ENCODE measurements around the gene XIRP2.

Gene XIRP2

DNA sequence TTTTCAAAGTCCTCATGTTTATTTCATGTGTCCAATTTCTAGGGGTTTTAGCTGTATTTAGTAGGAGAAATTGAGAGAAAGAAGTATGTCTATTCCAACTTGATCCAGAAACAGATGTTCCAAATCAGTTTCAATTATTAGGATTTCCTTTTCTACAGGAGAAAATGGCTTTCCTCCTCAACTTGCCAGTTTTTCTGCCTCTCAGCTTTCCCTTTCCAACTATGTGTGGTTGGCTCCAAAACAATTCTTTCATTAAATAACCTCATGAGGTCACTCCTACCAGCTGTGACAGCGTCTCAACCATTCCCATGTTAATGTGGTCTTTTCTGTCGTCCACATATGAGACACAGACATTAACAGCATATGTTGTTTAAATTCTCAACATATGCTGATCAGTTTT, 13.1 kb downstream of the XIRP2 start:
- no peak for DNase-seq (ENCODE audit: low spot score)
- no peak overlapping the region for H3K27ac Mint-ChIP-seq
- no peaks in the 10 kb centered on the region for H3K9me3 Mint-ChIP-seq
- H3K27me3 Mint-ChIP-seq (ENCODE audit: low read depth), result no peaks in the 10 kb centered on the region
- H3K4me3 Mint-ChIP-seq, result no peak overlapping the region
- no peaks in the 10 kb centered on the region for H3K4me1 Mint-ChIP-seq (ENCODE audit: low read depth)
- H3K36me3 Mint-ChIP-seq (ENCODE audit: low read depth), result no peaks in the 10 kb centered on the region

- no peaks in the 10 kb centered on the region for H3K9me3 Mint-ChIP-seq
- no peaks in the 10 kb centered on the region for H3K4me1 Mint-ChIP-seq (ENCODE audit: low read depth)
- DNase-seq (ENCODE audit: low spot score), result no peak
- no peak overlapping the region for H3K27ac Mint-ChIP-seq
- no peaks in the 10 kb centered on the region for H3K36me3 Mint-ChIP-seq (ENCODE audit: low read depth)
- H3K4me3 Mint-ChIP-seq, result no peak overlapping the region
- H3K27me3 Mint-ChIP-seq (ENCODE audit: low read depth), result no peaks in the 10 kb centered on the region
Observed at GRCh38 chr2:166916987-166917386, 28.7 kb downstream of the XIRP2 start.

- Mint-ChIP-seq H3K27me3 (ENCODE audit: low read depth) (no peaks in the 10 kb centered on the region), H3K9me3 (no peaks in the 10 kb centered on the region), H3K27ac (no peak overlapping the region), H3K4me3 (no peak overlapping the region), H3K4me1 (ENCODE audit: low read depth) (no peaks in the 10 kb centered on the region), H3K36me3 (ENCODE audit: low read depth) (no peaks in the 10 kb centered on the region)
- DNase-seq (ENCODE audit: low spot score), result no peak
Observed at GRCh38 chr2:166917415-166917814, 29.1 kb downstream of the XIRP2 start.

- no peaks in the 10 kb centered on the region for H3K4me1 Mint-ChIP-seq (ENCODE audit: low read depth)
- no peak for DNase-seq (ENCODE audit: low spot score)
- H3K4me3 Mint-ChIP-seq, result no peak overlapping the region
- no peaks in the 10 kb centered on the region for H3K9me3 Mint-ChIP-seq
- no peak overlapping the region for H3K27ac Mint-ChIP-seq
- no peaks in the 10 kb centered on the region for H3K27me3 Mint-ChIP-seq (ENCODE audit: low read depth)
- H3K36me3 Mint-ChIP-seq (ENCODE audit: low read depth), result no peaks in the 10 kb centered on the region
Observed at GRCh38 chr2:166921261-166921896, 33.1 kb downstream of the XIRP2 start.

DNA sequence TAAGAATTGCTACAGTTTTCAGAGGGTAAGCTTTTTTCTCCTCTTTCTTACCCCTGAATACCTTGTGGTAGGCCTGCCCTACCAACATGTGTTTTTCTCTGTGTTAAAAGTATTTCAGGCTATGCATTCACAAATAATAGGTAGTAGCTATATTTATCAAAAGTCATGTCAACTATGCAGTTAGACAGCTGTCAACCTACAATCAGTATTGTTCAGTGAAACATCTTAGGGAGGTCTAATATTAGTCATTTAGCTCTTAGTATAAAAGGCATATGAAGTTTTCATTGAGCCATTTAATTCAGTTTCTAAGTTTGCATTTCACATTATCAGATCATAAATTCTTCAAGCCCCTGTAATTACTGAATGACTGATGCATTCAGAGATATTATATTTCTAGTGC, 36.7 kb downstream of the XIRP2 start:
- no peaks in the 10 kb centered on the region for H3K9me3 Mint-ChIP-seq
- H3K36me3 Mint-ChIP-seq (ENCODE audit: low read depth), result no peaks in the 10 kb centered on the region
- H3K27ac Mint-ChIP-seq, result no peak overlapping the region
- H3K27me3 Mint-ChIP-seq (ENCODE audit: low read depth), result no peaks in the 10 kb centered on the region
- no peak for DNase-seq (ENCODE audit: low spot score)
- no peak overlapping the region for H3K4me3 Mint-ChIP-seq
- no peaks in the 10 kb centered on the region for H3K4me1 Mint-ChIP-seq (ENCODE audit: low read depth)

DNA sequence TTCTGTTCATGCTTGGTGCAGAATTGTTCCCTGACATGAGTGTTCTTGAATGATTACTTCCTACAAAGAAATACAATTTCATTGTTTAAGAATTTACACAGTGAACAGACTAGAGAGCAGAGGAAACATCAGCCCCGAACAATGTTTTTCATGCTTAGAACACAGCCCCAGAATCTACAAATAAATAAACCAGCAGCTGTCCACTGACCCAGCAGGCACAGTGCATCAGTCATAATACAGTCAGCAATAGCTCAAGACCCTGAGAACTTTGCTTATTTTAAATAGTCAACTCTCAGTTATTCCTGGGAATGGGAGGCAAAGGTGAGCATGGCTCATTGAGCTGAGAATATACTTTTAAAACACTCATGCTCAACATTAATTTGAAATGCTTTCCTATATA, 38.4 kb downstream of the XIRP2 start:
- Mint-ChIP-seq H3K27me3 (ENCODE audit: low read depth) (no peaks in the 10 kb centered on the region), H3K36me3 (ENCODE audit: low read depth) (no peaks in the 10 kb centered on the region), H3K4me3 (no peak overlapping the region), H3K9me3 (no peaks in the 10 kb centered on the region), H3K4me1 (ENCODE audit: low read depth) (no peaks in the 10 kb centered on the region), H3K27ac (no peak overlapping the region)
- no peak for DNase-seq (ENCODE audit: low spot score)

DNA sequence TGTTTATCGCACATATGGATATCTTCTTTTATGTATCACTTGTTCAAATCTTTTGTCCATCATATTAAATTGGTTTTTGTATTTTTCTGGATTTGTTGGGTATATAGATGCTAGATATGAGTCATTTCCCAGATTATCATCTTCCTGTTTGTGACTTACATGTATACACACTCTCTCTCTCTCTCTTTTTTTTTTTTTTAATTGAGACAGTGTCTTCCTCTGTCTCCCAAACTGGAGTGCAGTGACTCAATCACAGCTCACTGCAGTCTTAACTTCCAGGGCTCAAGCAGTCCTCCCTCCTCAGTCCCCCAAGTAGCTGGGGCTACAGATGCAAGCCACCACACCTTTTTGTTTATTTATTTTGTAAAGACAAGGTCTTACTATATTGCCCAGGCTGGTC, 43.8 kb downstream of the XIRP2 start:
- Mint-ChIP-seq H3K27me3 (ENCODE audit: low read depth) (no peaks in the 10 kb centered on the region), H3K9me3 (no peaks in the 10 kb centered on the region), H3K4me3 (no peak overlapping the region), H3K27ac (no peak overlapping the region), H3K4me1 (ENCODE audit: low read depth) (no peaks in the 10 kb centered on the region), H3K36me3 (ENCODE audit: low read depth) (no peaks in the 10 kb centered on the region)
- no peak for DNase-seq (ENCODE audit: low spot score)

- Mint-ChIP-seq H3K4me3 (no peak overlapping the region), H3K36me3 (ENCODE audit: low read depth) (no peaks in the 10 kb centered on the region), H3K4me1 (ENCODE audit: low read depth) (no peaks in the 10 kb centered on the region)
Observed at GRCh38 chr2:166934817-166935216, 46.5 kb downstream of the XIRP2 start.

DNA sequence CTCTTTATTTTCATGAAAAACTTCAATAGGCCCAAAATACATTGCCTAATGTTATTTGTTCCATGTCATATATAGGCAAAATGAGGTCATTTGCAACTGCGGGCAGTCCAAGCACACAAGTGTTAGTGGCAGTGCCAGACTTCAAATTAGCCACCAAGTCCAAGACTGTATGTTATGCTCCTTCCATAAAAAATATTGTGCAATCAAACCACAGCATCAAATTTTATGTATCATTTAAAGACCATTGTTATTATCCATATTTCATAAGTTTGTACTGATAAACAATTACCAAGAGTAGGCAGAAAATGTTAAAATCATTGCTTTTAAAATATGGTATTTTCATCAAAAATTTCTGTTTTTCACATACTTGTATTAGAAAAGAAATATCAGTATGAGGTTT, 54.1 kb downstream of the XIRP2 start:
- Mint-ChIP-seq H3K27me3 (ENCODE audit: low read depth) (no peaks in the 10 kb centered on the region), H3K36me3 (ENCODE audit: low read depth) (no peaks in the 10 kb centered on the region), H3K27ac (no peak overlapping the region), H3K9me3 (no peaks in the 10 kb centered on the region), H3K4me3 (no peak overlapping the region), H3K4me1 (ENCODE audit: low read depth) (no peaks in the 10 kb centered on the region)
- no peak for DNase-seq (ENCODE audit: low spot score)

More at GRCh38 chr2:166934817-166935216, 46.5 kb downstream of the XIRP2 start:
- Mint-ChIP-seq H3K27me3 (ENCODE audit: low read depth) (no peaks in the 10 kb centered on the region), H3K9me3 (no peaks in the 10 kb centered on the region), H3K27ac (no peak overlapping the region)
- DNase-seq (ENCODE audit: low spot score), result no peak

- no peak overlapping the region for H3K27ac Mint-ChIP-seq
- no peaks in the 10 kb centered on the region for H3K27me3 Mint-ChIP-seq (ENCODE audit: low read depth)
- H3K9me3 Mint-ChIP-seq, result no peaks in the 10 kb centered on the region
- DNase-seq (ENCODE audit: low spot score), result no peak
- H3K4me1 Mint-ChIP-seq (ENCODE audit: low read depth), result no peaks in the 10 kb centered on the region
- H3K4me3 Mint-ChIP-seq, result no peak overlapping the region
- no peaks in the 10 kb centered on the region for H3K36me3 Mint-ChIP-seq (ENCODE audit: low read depth)
Observed at GRCh38 chr2:166944909-166945308, 56.6 kb downstream of the XIRP2 start.

GRCh38 chr2:166957686-166958085, 69.4 kb downstream of the XIRP2 start:
- Mint-ChIP-seq H3K4me1 (ENCODE audit: low read depth) (no peaks in the 10 kb centered on the region), H3K9me3 (no peaks in the 10 kb centered on the region), H3K27me3 (ENCODE audit: low read depth) (no peaks in the 10 kb centered on the region), H3K36me3 (ENCODE audit: low read depth) (no peaks in the 10 kb centered on the region), H3K4me3 (no peak overlapping the region), H3K27ac (no peak overlapping the region)
- DNase-seq (ENCODE audit: low spot score), result no peak

- Mint-ChIP-seq H3K27ac (no peak overlapping the region), H3K9me3 (no peaks in the 10 kb centered on the region), H3K4me1 (ENCODE audit: low read depth) (no peaks in the 10 kb centered on the region), H3K4me3 (no peak overlapping the region), H3K36me3 (ENCODE audit: low read depth) (no peaks in the 10 kb centered on the region), H3K27me3 (ENCODE audit: low read depth) (no peaks in the 10 kb centered on the region)
- no peak for DNase-seq (ENCODE audit: low spot score)
Observed at GRCh38 chr2:166958986-166959481, 70.8 kb downstream of the XIRP2 start.

GRCh38 chr2:166959556-166959955, 71.3 kb downstream of the XIRP2 start:
- DNase-seq (ENCODE audit: low spot score), result no peak
- H3K27me3 Mint-ChIP-seq (ENCODE audit: low read depth), result no peaks in the 10 kb centered on the region
- no peak overlapping the region for H3K4me3 Mint-ChIP-seq
- no peak overlapping the region for H3K27ac Mint-ChIP-seq
- no peaks in the 10 kb centered on the region for H3K36me3 Mint-ChIP-seq (ENCODE audit: low read depth)
- no peaks in the 10 kb centered on the region for H3K9me3 Mint-ChIP-seq
- no peaks in the 10 kb centered on the region for H3K4me1 Mint-ChIP-seq (ENCODE audit: low read depth)

DNA sequence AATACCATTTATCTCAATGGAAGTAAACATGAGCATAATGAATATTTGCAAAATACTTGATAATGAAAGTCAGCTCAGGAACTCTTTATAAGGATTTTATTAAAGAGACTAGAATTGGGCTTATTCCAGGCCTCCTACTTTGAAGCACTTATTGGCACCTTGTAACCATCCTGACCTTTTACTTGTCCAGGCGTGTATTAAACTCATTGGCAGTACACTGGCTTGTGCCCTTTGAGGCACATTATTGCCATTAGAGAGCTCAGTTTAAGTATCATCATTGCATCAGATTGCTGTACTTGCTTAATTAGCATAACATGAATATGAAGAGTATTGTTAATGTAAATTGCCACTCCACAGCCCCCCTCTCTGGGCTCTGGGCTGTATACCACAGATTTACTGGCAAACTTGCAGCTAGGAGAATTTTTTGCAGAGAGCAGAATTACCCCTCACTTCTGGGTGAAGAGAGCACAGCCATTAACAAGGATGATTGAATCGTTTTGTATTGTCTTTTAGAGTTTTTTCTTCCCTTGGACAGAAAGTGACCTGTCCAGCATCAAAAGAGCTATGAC, 72.5 kb downstream of the XIRP2 start:
- H3K4me3 Mint-ChIP-seq, result no peak overlapping the region
- no peaks in the 10 kb centered on the region for H3K9me3 Mint-ChIP-seq

GRCh38 chr2:166961933-166962332, 73.7 kb downstream of the XIRP2 start:
- Mint-ChIP-seq H3K9me3 (no peaks in the 10 kb centered on the region), H3K27me3 (ENCODE audit: low read depth) (no peaks in the 10 kb centered on the region), H3K36me3 (ENCODE audit: low read depth) (no peaks in the 10 kb centered on the region), H3K27ac (no peak overlapping the region), H3K4me1 (ENCODE audit: low read depth) (no peaks in the 10 kb centered on the region), H3K4me3 (no peak overlapping the region)
- no peak for DNase-seq (ENCODE audit: low spot score)

More for the DNA sequence above, 72.5 kb downstream of the XIRP2 start:
- no peaks in the 10 kb centered on the region for H3K4me1 Mint-ChIP-seq (ENCODE audit: low read depth)
- H3K27me3 Mint-ChIP-seq (ENCODE audit: low read depth), result no peaks in the 10 kb centered on the region
- no peak overlapping the region for H3K27ac Mint-ChIP-seq
- no peak for DNase-seq (ENCODE audit: low spot score)
- no peaks in the 10 kb centered on the region for H3K36me3 Mint-ChIP-seq (ENCODE audit: low read depth)

Data from T-helper 2 cell treated with Interferon-gamma antibody and Interleukin-4, amounts not matched to agents 5 μg/mL and 100 μg/mL, for 36 hours (primary cell).